H1 (cell line): Measurements from ENCODE around the gene FBXL12. TPM values are rescaled to one million over a fixed set of nuclear protein-coding genes. Genes with fewer than 3 reads are reported as not detected.

ENCODE experiments used
- CBX8 ChIP-seq: fragments of 300-800, 300-1000 bp; sonication (generic); IDR thresholded peaks from 2 replicates; pipeline ENCODE4 v1.7.1; 2016; ENCODE audit warnings: low read depth, low read length, borderline replicate concordance
- CTBP2 ChIP-seq: IDR thresholded peaks from 2 replicates; pipeline ENCODE4 v1.7.0; 2011; ENCODE audit warnings: borderline replicate concordance, mild to moderate bottlenecking, moderate library complexity, mixed read lengths, low read length; ENCODE audit not compliant: insufficient read depth, insufficient read length
- EGR1 ChIP-seq: IDR thresholded peaks from 2 replicates; pipeline ENCODE4 v1.6.1; 2011; ENCODE audit warnings: low read depth, low read length, borderline replicate concordance
- EP300 ChIP-seq, 2 experiments: IDR thresholded peaks; 1 replicate in 1 of 2; 2 replicates in 1 of 2; pipeline ENCODE4 v1.6.1; 2011 to 2012; ENCODE audit warnings: low read depth in 2 of 2, low read length in 2 of 2, mild to moderate bottlenecking in 2 of 2, borderline replicate concordance in 1 of 2, inconsistent platforms in 1 of 2, moderate library complexity in 1 of 2
- GABPA ChIP-seq: IDR thresholded peaks from 2 replicates; pipeline ENCODE4 v1.6.1; 2011; ENCODE audit warnings: mild to moderate bottlenecking, low read length, moderate library complexity, borderline replicate concordance; ENCODE audit not compliant: insufficient read depth
- KDM5A ChIP-seq: fragments of 200-600 bp; IDR thresholded peaks from 2 replicates; pipeline ENCODE4 v1.7.1; 2012; ENCODE audit warnings: mild to moderate bottlenecking, low read length, inconsistent platforms, mixed read lengths
- NRF1 ChIP-seq: IDR thresholded peaks from 2 replicates; pipeline ENCODE4 v1.6.1; 2011; ENCODE audit warnings: mild to moderate bottlenecking, low read depth, low read length, improper control_type of control experiment
- POLR2A ChIP-seq, 2 experiments: IDR thresholded peaks; 1 replicate in 1 of 2; 2 replicates in 1 of 2; pipeline ENCODE4 v1.6.1; 2011; ENCODE audit warnings: low read depth in 2 of 2, low read length in 2 of 2, mild to moderate bottlenecking in 2 of 2; ENCODE audit errors: control extremely low read depth in 1 of 2
- RBBP5 ChIP-seq: IDR thresholded peaks from 2 replicates; pipeline ENCODE4 v1.7.1; 2012; ENCODE audit warnings: low read depth, mild to moderate bottlenecking, inconsistent platforms, low read length, moderate library complexity, borderline replicate concordance
- SIN3A ChIP-seq, 2 experiments: IDR thresholded peaks in 1 of 2; conservative IDR thresholded peaks in 1 of 2; 2 replicates each; pipeline ENCODE4 v1.6.1; 2011 to 2012; ENCODE audit warnings: low read length in 2 of 2, improper control_type of control experiment in 1 of 2, low read depth in 1 of 2, mild to moderate bottlenecking in 1 of 2
- SIX5 ChIP-seq: IDR thresholded peaks from 2 replicates; pipeline ENCODE4 v1.6.1; 2011; ENCODE audit warnings: mild to moderate bottlenecking, low read depth, low read length
- SP1 ChIP-seq: IDR thresholded peaks from 2 replicates; pipeline ENCODE4 v1.6.1; 2011; ENCODE audit warnings: low read depth, low read length
- SRF ChIP-seq: IDR thresholded peaks from 2 replicates; pipeline ENCODE4 v1.6.1; 2011; ENCODE audit warnings: mild to moderate bottlenecking, low read depth, low read length, moderate library complexity
- TAF1 ChIP-seq: IDR thresholded peaks from 2 replicates; pipeline ENCODE4 v1.6.1; 2011; ENCODE audit warnings: mild to moderate bottlenecking, low read depth, low read length
- TEAD4 ChIP-seq: IDR thresholded peaks from 2 replicates; pipeline ENCODE4 v1.6.1; 2012; ENCODE audit warnings: low read depth, low read length, inconsistent platforms, mixed read lengths
- polyA plus RNA-seq, 7 experiments: library from polyadenylated mRNA; depleted of rRNA in 3 of 7; stranded (reverse) in 5 of 7; unstranded in 2 of 7; fragments of >200 nt in 5 of 7; fragments of 200-250 nt in 2 of 7; gene quantifications; 1 replicate in 5 of 7; 2 replicates in 1 of 7; 4 replicates in 1 of 7; pipeline versions ENCODE4 v1.2.1 to v1.2.3, GENCODE V29; 2011 to 2013; ENCODE audit warnings: missing spikeins in 2 of 7, mixed read lengths in 2 of 7
- total RNA-seq: library from RNA; stranded (reverse); fragmentation: NEBNext Ultra II Directional; extraction: Animal tissue kit (Norgen Biotek cat#: 25700); gene quantifications from 2 replicates; pipeline ENCODE4 v1.2.1, GENCODE V29; 2021

Gene FBXL12
- total and polyA plus RNA-seq, 2 of the 8 experiments (the other 6 are each of a cell fraction or from before 2014, with no cell fraction given): 24.6 to 62.3 TPM

DNA sequence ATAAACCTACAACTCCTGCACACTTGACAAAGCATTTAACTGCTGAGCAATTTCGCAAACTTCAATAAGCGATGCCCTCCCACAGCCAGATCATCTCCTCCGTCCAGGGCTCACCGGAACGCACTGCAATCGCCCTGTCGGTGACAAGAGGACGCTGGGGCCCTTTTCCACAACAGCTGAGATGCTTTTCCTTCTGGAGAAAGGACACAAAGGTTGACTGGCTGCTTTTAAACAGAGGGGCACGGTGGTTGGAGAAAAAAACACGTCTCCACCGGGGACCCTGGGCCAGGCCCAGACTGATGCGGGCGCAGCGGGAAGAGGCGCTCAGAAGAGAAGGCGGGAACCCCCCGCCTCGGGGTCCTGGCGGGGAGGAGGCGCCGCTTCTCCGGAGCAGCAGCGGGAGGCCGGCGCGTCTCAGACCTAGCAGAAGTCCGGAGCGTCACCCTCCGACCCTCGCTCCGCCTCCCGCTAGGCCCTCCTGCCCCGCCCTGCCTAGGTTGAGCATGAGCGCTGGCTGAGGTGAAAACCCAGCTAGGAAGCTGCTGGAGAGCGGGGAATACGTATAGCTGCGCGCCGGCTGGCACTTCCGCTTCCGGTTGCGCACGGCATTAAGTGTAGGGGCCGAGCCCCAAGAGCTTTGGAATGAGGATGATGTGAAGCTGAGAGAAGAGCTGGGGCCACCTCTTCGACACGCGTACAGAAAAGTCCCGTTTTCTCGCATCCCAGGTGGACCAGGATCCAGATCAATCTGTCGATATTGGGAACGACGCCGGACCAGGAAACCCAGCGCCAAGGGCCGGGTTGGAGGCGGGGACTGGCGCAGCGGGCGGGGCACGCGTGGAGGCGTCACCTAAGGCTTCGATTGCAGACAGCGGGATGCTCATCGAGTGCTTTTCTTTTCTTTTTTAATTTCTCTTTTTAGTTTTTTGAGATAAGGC, 50.4 kb downstream of the FBXL12 start, which contains the start of gene ZNF846 (continued):
- TF ChIP-seq TEAD4 (no peak), SIN3A (conservative IDR thresholded peaks at IDR 0.05 in 1 of 2, IDR thresholded peaks at IDR 0.05 in 1 of 2; ENCODE audit: low read depth in 1 of 2, low read length in 2 of 2) (peak; percentile 80 to 86; a peak in 3 of 4 replicates), CBX8 (no peak), POLR2A (IDR thresholded peaks at IDR 0.05; ENCODE audit: control extremely low read depth in 1 of 2, low read depth in 2 of 2, low read length in 2 of 2) (peak; percentile 53 to 89), NRF1 (peak; percentile 17; the same call in 1 of the 2 replicates), SRF (0 out of 2 replicates have a peak, but pooled peaks have one; percentile 10), SP1 (0 out of 2 replicates have a peak, but pooled peaks have one; percentile 50), EGR1 (0 out of 2 replicates have a peak, but pooled peaks have one; percentile 41), CTBP2 (no peak), GABPA (peak; percentile 99), KDM5A (no peak; the same call in 1 of the 2 replicates), RBBP5 (peak; percentile 91), SIX5 (no peak), EP300 (IDR thresholded peaks at IDR 0.05; ENCODE audit: borderline replicate concordance in 1 of 2, low read depth in 2 of 2, low read length in 2 of 2) (peak in 1 of 2 experiments; percentile 68; a peak in 1 of 3 replicates), TAF1 (peak; percentile 81)
